Measurements from ENCODE around the gene IGF1R.

IGF1R gene

DNA sequence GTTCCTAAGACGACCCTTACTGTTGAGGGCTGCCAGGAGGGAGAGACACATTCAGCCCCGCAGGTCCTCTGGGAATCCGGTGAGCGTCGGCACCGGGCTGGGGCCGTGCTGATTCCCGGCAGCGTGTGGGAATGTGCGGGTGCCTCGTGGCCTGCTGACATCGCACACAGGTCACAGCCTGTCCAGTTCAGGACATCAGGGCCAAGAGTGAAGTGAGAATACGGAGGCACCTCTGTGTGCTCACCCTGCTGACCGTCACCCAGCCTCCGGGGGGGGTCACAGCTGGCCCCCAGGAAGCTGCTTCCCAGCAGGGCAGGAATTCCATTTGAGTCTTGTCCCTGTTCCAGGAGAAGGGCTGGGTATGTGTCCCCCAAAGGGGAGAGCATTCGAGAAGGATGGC, 305.6 kb downstream of the IGF1R start:
- TF ChIP-seq CTCF (IDR thresholded peaks at IDR 0.05; ENCODE audit: poor library complexity, severe bottlenecking) = no peak
- Histone ChIP-seq H3K36me3 (ENCODE audit: low read depth) (peaks cover 90% of the 10 kb centered on the region), H3K27ac (ENCODE audit: poor library complexity, severe bottlenecking) (no peak overlapping the region), H3K4me3 (ENCODE audit: severe bottlenecking) (no peak overlapping the region), H3K4me1 (ENCODE audit: insufficient read depth, poor library complexity, severe bottlenecking) (no peaks in the 10 kb centered on the region), H3K27me3 (ENCODE audit: insufficient read depth, poor library complexity, severe bottlenecking) (no peaks in the 10 kb centered on the region), H3K9me3 (ENCODE audit: severe bottlenecking) (no peaks in the 10 kb centered on the region)
- ATAC-seq (ENCODE audit: low read depth) (no peak), DNase-seq (ENCODE audit: low spot score) (peak; percentile 68)

GRCh38 chr15:98954411-98954810, 306.1 kb downstream of the IGF1R start:
- Histone ChIP-seq H3K27ac (ENCODE audit: poor library complexity, severe bottlenecking) (no peak overlapping the region), H3K27me3 (ENCODE audit: insufficient read depth, poor library complexity, severe bottlenecking) (no peaks in the 10 kb centered on the region), H3K9me3 (ENCODE audit: severe bottlenecking) (no peaks in the 10 kb centered on the region), H3K4me1 (ENCODE audit: insufficient read depth, poor library complexity, severe bottlenecking) (no peaks in the 10 kb centered on the region), H3K36me3 (ENCODE audit: low read depth) (peaks cover 90% of the 10 kb centered on the region), H3K4me3 (ENCODE audit: severe bottlenecking) (no peak overlapping the region)
- DNase-seq (ENCODE audit: low spot score) (peak; percentile 17), ATAC-seq (ENCODE audit: low read depth) (no peak)
- TF ChIP-seq CTCF (IDR thresholded peaks at IDR 0.05; ENCODE audit: poor library complexity, severe bottlenecking) = no peak

- DNase-seq (ENCODE audit: low spot score) (no peak), ATAC-seq (ENCODE audit: low read depth) (no peak)
- H3K36me3 ChIP-seq (ENCODE audit: low read depth) = peaks cover 90% of the 10 kb centered on the region
Measured at GRCh38 chr15:98955331-98955730, 307.0 kb downstream of the IGF1R start.

GRCh38 chr15:98955961-98956723, 307.8 kb downstream of the IGF1R start:
- Histone ChIP-seq H3K4me3 (ENCODE audit: severe bottlenecking) (no peak overlapping the region), H3K9me3 (ENCODE audit: severe bottlenecking) (no peaks in the 10 kb centered on the region), H3K36me3 (ENCODE audit: low read depth) (peaks cover 90% of the 10 kb centered on the region), H3K27ac (ENCODE audit: poor library complexity, severe bottlenecking) (no peak overlapping the region), H3K4me1 (ENCODE audit: insufficient read depth, poor library complexity, severe bottlenecking) (no peaks in the 10 kb centered on the region), H3K27me3 (ENCODE audit: insufficient read depth, poor library complexity, severe bottlenecking) (no peaks in the 10 kb centered on the region)
- no peak for ATAC-seq (ENCODE audit: low read depth)
- no peak for TF ChIP-seq CTCF (IDR thresholded peaks at IDR 0.05; ENCODE audit: poor library complexity, severe bottlenecking)
- no peak for DNase-seq (ENCODE audit: low spot score)

More at GRCh38 chr15:98955331-98955730, 307.0 kb downstream of the IGF1R start:
- H3K27ac ChIP-seq (ENCODE audit: poor library complexity, severe bottlenecking) = no peak overlapping the region
- H3K9me3 ChIP-seq (ENCODE audit: severe bottlenecking) = no peaks in the 10 kb centered on the region
- no peak for TF ChIP-seq CTCF (IDR thresholded peaks at IDR 0.05; ENCODE audit: poor library complexity, severe bottlenecking)
- no peak overlapping the region for H3K4me3 ChIP-seq (ENCODE audit: severe bottlenecking)
- H3K27me3 ChIP-seq (ENCODE audit: insufficient read depth, poor library complexity, severe bottlenecking) = no peaks in the 10 kb centered on the region
- no peaks in the 10 kb centered on the region for H3K4me1 ChIP-seq (ENCODE audit: insufficient read depth, poor library complexity, severe bottlenecking)
